ENCODE measurements around the gene TACC2. TPM values are rescaled to one million over a fixed set of nuclear protein-coding genes. Genes with fewer than 3 reads are reported as not detected.
A peak's percentile ranks its signal among the peaks of the same experiment; 100 is the strongest.
"Not testable (repeated sequence)": the region's sequence is repeated elsewhere in the genome, so short reads cannot be mapped to it uniquely, and the experiment has no call there.

TACC2 gene
- total RNA-seq, 3 donors from 2014 or later: 26.1 to 30.5 (median 28.5) TPM

DNA sequence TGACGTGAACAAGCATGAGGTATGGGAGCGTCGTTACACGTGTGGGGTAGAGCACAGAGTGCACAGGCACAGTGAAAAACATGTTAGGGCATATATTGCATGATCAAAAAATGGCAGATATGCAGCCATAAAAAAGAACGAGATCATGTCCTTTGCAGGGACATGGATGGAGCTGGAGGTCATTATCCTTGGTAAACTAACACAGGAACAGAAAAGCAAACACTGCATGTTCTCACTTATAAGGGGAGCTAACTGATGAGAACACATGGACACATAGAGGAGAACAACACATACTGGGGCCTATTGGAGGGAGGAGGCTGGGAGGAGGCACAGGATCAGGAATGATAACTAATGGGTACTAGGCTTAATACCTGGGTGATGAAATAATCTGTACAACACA is 66.3 kb downstream of the TACC2 start:
- Histone ChIP-seq H3K36me3 (no peaks in the 10 kb centered on the region), H3K27ac (no peak overlapping the region), H3K4me3 (no peak overlapping the region), H3K9me3 (no peaks in the 10 kb centered on the region), H3K27me3 (no peaks in the 10 kb centered on the region), H3K4me1 (peaks cover 0 to 3% of the 10 kb centered on the region in 2 donors)
- no peak for DNase-seq (ENCODE audit: low spot score in 2 of 2)
- TF ChIP-seq POLR2A (IDR thresholded peaks at IDR 0.05) (no peak), POLR2AphosphoS5 (IDR thresholded peaks at IDR 0.05) (no peak)
- TF ChIP-seq, protein P1, sequence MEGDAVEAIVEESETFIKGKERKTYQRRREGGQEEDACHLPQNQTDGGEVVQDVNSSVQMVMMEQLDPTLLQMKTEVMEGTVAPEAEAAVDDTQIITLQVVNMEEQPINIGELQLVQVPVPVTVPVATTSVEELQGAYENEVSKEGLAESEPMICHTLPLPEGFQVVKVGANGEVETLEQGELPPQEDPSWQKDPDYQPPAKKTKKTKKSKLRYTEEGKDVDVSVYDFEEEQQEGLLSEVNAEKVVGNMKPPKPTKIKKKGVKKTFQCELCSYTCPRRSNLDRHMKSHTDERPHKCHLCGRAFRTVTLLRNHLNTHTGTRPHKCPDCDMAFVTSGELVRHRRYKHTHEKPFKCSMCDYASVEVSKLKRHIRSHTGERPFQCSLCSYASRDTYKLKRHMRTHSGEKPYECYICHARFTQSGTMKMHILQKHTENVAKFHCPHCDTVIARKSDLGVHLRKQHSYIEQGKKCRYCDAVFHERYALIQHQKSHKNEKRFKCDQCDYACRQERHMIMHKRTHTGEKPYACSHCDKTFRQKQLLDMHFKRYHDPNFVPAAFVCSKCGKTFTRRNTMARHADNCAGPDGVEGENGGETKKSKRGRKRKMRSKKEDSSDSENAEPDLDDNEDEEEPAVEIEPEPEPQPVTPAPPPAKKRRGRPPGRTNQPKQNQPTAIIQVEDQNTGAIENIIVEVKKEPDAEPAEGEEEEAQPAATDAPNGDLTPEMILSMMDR (IDR thresholded peaks at IDR 0.05): no peak
- intact Hi-C loops (cut with DNase I; ENCODE audit: low total_unique reads): no loop called here

DNA sequence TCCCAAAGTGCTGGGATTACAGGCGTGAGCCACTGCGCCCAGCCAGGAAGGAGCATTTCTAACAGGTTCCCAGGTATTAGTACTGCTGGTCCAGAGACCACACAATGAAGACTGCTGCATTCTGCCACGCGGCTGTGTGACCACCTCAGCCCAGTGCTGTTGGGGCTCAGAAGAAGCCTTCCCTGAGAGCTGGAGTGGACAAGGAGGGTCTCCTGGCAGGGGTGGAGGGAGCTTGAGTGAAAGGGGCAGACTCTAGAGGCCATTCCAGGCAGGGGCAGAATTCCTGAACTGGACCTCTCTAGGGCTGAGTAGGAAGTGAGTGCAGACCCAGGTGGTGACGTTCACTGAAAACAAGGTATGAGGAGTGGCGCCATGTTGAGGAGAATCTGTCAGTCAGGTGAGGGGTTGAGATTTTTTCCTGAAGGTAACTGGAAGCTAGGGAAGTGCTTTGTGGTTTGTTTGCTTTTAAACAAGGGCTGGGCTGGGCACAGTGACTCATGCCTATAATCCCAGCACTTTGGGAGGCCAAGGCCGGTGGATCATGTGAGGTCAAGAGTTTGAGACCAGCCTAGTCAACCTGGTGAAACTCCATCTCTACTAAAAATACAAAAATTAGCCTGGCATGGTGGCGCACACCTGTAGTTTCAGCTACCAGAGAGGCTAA is 67.6 kb downstream of the TACC2 start:
- Histone ChIP-seq H3K27me3 (no peaks in the 10 kb centered on the region), H3K4me3 (no peak overlapping the region), H3K36me3 (no peaks in the 10 kb centered on the region), H3K27ac (peak overlapping the region; percentile 13 to 50), H3K4me1 (peaks cover 0 to 3% of the 10 kb centered on the region in 2 donors), H3K9me3 (no peaks in the 10 kb centered on the region)
- intact Hi-C loops (cut with DNase I; ENCODE audit: low total_unique reads): no loop called here
- DNase-seq (ENCODE audit: low spot score in 2 of 2): no peak
- TF ChIP-seq POLR2AphosphoS5 (IDR thresholded peaks at IDR 0.05): no peak
- TF ChIP-seq POLR2A (IDR thresholded peaks at IDR 0.05): no peak
- TF ChIP-seq, protein P1 (IDR thresholded peaks at IDR 0.05): no peak

DNA sequence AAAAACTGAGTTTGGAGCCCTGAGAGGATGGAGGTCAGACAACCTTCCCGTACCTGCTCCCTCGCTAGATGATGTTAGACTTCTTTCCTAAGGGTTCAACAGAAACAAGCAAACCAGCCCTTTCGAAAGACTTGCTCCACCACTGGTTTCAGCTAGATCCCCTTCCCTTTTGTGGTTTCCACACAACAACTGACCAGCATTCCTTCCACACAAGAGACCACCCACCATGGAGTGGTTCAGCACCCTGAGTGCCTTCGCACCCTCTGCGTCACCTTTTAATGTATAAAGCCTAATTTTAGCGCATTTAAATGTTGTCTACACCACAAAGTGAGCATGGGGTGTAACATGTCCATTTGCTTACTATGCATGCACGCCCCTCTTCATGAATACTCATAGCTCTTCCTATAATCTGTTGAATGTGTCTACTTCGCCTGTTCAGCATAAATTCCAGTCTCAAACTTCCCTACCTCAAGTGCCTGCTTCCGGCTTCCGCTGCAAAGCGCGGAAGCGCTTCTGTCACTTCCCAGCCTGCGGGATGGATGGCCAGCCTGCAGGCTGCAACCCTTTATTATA is 69.0 kb downstream of the TACC2 start:
- no peaks in the 10 kb centered on the region for H3K27me3 ChIP-seq
- no peaks in the 10 kb centered on the region for H3K36me3 ChIP-seq
- peaks cover 0 to 4% of the 10 kb centered on the region in 2 donors for H3K4me1 ChIP-seq
- no peak overlapping the region for H3K4me3 ChIP-seq
- intact Hi-C loops (cut with DNase I; ENCODE audit: low total_unique reads): no loop called here
- TF ChIP-seq, protein P1 (IDR thresholded peaks at IDR 0.05): no peak
- TF ChIP-seq POLR2A (IDR thresholded peaks at IDR 0.05) (no peak), POLR2AphosphoS5 (IDR thresholded peaks at IDR 0.05) (no peak)
- DNase-seq (ENCODE audit: low spot score in 2 of 2): no peak
- H3K9me3 ChIP-seq: no peaks in the 10 kb centered on the region
- no peak overlapping the region for H3K27ac ChIP-seq

DNA sequence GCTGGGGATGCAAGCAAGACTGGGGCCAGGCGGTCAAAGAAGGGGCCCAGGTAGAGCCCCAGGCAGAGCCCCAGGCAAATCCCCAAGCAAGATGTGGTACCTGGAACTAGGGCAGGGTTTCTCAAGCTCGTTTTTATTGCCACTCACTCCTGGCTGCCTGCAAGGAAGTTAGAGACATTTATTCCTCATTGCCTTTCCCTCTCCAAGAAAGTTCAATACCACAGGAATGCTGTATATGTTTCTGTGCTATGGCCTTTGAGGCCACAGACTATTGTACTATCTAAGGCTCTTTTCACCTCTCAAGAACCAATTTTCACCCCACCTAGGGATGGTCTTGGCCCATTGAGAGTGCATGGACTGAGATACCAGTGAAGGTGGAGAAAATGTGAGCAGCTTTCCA is 71.3 kb downstream of the TACC2 start:
- intact Hi-C loops (cut with DNase I; ENCODE audit: low total_unique reads): no loop called here
- Histone ChIP-seq H3K4me1 (peaks cover 0 to 5% of the 10 kb centered on the region in 2 donors), H3K9me3 (no peaks in the 10 kb centered on the region), H3K36me3 (no peaks in the 10 kb centered on the region), H3K27me3 (no peaks in the 10 kb centered on the region), H3K27ac (peak overlapping the region; percentile 13 to 24), H3K4me3 (no peak overlapping the region)
- DNase-seq (ENCODE audit: low spot score in 2 of 2): peak in 1 of 2 donors; percentile 46
- TF ChIP-seq, protein P1 (IDR thresholded peaks at IDR 0.05): no peak

DNA sequence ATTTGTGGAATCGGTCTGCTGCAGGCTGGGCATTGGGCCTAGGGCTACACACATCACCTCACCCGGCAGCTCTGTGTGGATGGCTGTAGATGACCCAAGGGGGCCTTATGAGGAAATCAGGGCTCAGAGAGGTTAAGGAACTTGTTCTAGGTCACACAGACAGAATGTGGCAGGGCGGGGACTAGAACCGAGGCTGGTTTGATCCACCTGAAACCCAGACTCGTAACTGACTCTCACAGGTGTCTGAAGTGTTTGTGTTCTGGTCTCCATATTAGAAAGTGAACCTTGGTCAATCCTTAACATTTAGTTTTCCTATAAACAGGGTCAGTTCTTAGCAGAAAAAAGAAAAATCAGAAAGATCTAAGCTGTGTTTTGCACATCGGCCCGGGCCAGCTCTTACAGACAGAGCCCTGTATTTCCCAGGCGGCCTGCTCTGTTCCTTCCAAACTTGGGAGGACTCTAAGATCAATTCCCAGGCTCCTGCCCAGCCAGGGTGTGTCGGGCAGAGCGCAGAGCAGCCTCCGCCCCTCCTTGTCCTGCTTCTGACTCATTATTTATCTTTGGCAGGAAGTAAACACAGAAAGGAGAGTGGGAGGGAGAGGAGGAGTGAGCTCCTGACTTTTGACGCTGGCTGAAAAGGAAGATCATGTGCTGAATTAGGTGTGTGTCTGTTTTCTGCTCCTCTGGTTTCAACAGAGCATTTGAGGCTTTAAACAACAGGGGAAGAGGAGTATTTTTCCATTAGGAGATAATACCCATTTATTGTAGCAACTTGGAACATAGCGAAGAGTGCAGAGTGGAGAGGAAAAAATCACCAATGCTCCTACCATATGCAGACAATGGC is 74.1 kb downstream of the TACC2 start:
- TF ChIP-seq, protein P1 (IDR thresholded peaks at IDR 0.05): no peak
- peak; percentile 66 to 84 (median 83) for TF ChIP-seq POLR2AphosphoS5 (IDR thresholded peaks at IDR 0.05)
- no peak for TF ChIP-seq POLR2A (IDR thresholded peaks at IDR 0.05)
- Histone ChIP-seq H3K27me3 (no peaks in the 10 kb centered on the region), H3K9me3 (no peaks in the 10 kb centered on the region), H3K27ac (peak overlapping the region; percentile 93 to 98), H3K4me1 (peaks cover 0 to 5% of the 10 kb centered on the region in 2 donors), H3K4me3 (no peak overlapping the region), H3K36me3 (no peaks in the 10 kb centered on the region)
- peak; percentile 82 to 86 for DNase-seq (ENCODE audit: low spot score in 2 of 2)
- intact Hi-C loops (cut with DNase I; ENCODE audit: low total_unique reads): no loop called here

DNA sequence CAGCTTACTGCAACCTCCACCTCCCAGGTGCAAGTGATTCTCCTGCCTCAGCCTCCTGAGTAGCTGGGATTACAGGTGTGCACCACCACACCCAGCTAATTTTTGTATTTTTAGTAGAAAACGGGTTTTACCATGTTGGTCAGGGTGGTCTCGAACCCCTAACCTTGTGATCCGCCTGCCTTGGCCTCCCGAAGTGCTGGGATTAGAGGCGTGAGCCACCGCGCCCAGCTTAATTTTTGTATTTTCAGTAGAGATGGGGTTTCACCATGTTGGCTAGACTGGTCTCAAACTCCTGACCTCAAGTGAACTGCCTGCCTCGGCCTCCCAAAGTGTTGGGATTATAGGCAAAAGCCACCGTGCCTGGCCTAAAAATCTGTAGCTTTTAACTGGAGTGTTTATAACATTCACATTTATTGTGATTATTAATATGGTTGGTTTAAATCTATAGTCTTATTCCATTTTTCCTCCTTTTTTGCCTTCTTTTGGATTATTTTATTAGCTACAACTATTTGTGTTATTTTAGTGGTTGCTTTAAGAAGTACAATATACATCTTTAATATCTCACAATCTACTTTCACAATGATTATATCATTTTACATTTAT is 77.5 kb downstream of the TACC2 start:
- H3K4me1 ChIP-seq; intact Hi-C loops (cut with DNase I; ENCODE audit: low total_unique reads): not testable (repeated sequence)

More for the DNA sequence above, 77.5 kb downstream of the TACC2 start:
- H3K4me3 ChIP-seq; DNase-seq (ENCODE audit: low spot score in 2 of 2); H3K36me3 ChIP-seq; H3K27me3 ChIP-seq; H3K9me3 ChIP-seq; H3K27ac ChIP-seq: not testable (repeated sequence)
